Stimulated activated naive CD8-positive, alpha-beta T cell treated with anti-CD3 and anti-CD28 coated beads, Interleukin-15, Interleukin-2, amounts not matched to agents 100 ng/mL and 50 ng/mL, for 24 hours (primary cell): ENCODE data around the gene OR1K1.

Experiments
- H3K27ac Mint-ChIP-seq: one replicate; pipeline ENCODE4 v1.8.0; 2021; ENCODE audit warnings: mild to moderate bottlenecking, mixed read lengths
- H3K27me3 Mint-ChIP-seq: one replicate; pipeline ENCODE4 v1.8.0; 2021; ENCODE audit warnings: mixed read lengths
- H3K36me3 Mint-ChIP-seq: one replicate; pipeline ENCODE4 v1.8.0; 2021; ENCODE audit warnings: low read depth, mixed read lengths
- H3K4me1 Mint-ChIP-seq: one replicate; pipeline ENCODE4 v1.8.0; 2021; ENCODE audit warnings: low read depth, mixed read lengths
- H3K4me3 Mint-ChIP-seq: one replicate; pipeline ENCODE4 v1.8.0; 2021; ENCODE audit warnings: mild to moderate bottlenecking, mixed read lengths
- H3K9me3 Mint-ChIP-seq: one replicate; pipeline ENCODE4 v1.8.0; 2021; ENCODE audit warnings: mixed read lengths

The OR1K1 gene

GRCh38 chr9:122800066-122801060, at the start of gene OR1K1:
Gene OR1K1, plus strand, starts transcription at chr9:122800123. Its CDS starts 0 bp downstream, at chr9:122800123.
- H3K36me3 Mint-ChIP-seq: peaks cover 6% of the 10 kb centered on the region
- H3K4me1 Mint-ChIP-seq: no peaks in the 10 kb centered on the region
- no peak within 1 kb of the TSS for H3K4me3 Mint-ChIP-seq
- H3K27me3 Mint-ChIP-seq: no peaks in the 10 kb centered on the region
- H3K9me3 Mint-ChIP-seq: no peaks in the 10 kb centered on the region
- H3K27ac Mint-ChIP-seq: no peak within 1 kb of the TSS

- Mint-ChIP-seq H3K4me3 (no peak overlapping the region), H3K36me3 (peaks cover 9% of the 10 kb centered on the region), H3K4me1 (no peaks in the 10 kb centered on the region), H3K27me3 (peaks cover 9% of the 10 kb centered on the region), H3K9me3 (peaks cover 33% of the 10 kb centered on the region), H3K27ac (no peak overlapping the region)
These were observed 45.1 kb upstream of the OR1K1 start for GRCh38 chr9:122754825-122755224.

GRCh38 chr9:122767817-122768216, 32.1 kb upstream of the OR1K1 start:
- peaks cover 2% of the 10 kb centered on the region for H3K27me3 Mint-ChIP-seq
- no peak overlapping the region for H3K27ac Mint-ChIP-seq
- H3K36me3 Mint-ChIP-seq: no peaks in the 10 kb centered on the region
- no peaks in the 10 kb centered on the region for H3K4me1 Mint-ChIP-seq
- H3K4me3 Mint-ChIP-seq: no peak overlapping the region
- peaks cover 37% of the 10 kb centered on the region for H3K9me3 Mint-ChIP-seq

DNA sequence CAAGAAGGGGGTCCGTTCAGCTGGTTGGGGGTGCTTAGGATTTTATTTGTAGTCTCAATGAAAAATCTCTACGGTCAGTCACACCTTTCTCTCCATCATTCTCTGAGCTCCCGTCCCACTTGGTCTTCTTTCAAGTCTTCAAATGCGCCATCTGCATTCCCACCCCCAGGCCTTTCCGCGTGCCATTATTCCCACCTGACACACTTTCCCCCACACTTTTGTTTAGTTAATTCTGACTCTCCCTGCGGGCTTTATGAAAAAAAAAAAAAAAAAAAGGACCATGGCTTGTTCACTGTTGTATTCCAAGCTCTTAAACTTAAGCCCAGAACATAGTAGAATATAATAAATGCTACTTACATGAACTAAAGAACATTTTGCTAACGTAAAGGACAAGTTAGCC, 22.9 kb upstream of the OR1K1 start:
- no peaks in the 10 kb centered on the region for H3K4me1 Mint-ChIP-seq
- H3K4me3 Mint-ChIP-seq: no peak overlapping the region
- H3K27me3 Mint-ChIP-seq: peaks cover 5% of the 10 kb centered on the region

GRCh38 chr9:122777935-122778627, 21.8 kb upstream of the OR1K1 start:
- Mint-ChIP-seq H3K36me3 (no peaks in the 10 kb centered on the region), H3K9me3 (peaks cover 1% of the 10 kb centered on the region), H3K27me3 (peaks cover 1% of the 10 kb centered on the region), H3K27ac (no peak overlapping the region), H3K4me3 (no peak overlapping the region), H3K4me1 (no peaks in the 10 kb centered on the region)

More for the DNA sequence above, 22.9 kb upstream of the OR1K1 start:
- Mint-ChIP-seq H3K9me3 (peaks cover 8% of the 10 kb centered on the region), H3K27ac (no peak overlapping the region), H3K36me3 (no peaks in the 10 kb centered on the region)

DNA sequence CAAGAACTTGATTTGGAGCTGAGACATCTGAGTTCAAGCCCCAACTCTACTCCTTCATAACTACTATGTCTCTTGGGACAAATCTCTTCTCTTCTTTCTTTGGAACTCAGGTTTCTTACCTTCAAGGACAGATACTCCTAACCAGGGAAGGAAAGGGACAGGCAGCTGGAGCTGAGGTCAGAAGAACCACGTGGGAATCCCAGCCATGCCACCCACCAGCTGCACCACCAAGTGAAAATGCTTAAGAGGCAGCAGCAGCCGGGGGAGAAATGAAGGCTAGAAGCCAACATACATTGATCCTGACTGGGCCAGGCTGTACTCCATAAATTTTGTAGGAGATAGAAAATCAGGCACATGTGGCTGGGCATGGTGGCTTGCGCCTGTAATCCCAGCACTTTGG, 20.7 kb upstream of the OR1K1 start:
- Mint-ChIP-seq H3K27ac (no peak overlapping the region), H3K36me3 (no peaks in the 10 kb centered on the region), H3K9me3 (no peaks in the 10 kb centered on the region), H3K27me3 (no peaks in the 10 kb centered on the region), H3K4me3 (no peak overlapping the region), H3K4me1 (no peaks in the 10 kb centered on the region)

DNA sequence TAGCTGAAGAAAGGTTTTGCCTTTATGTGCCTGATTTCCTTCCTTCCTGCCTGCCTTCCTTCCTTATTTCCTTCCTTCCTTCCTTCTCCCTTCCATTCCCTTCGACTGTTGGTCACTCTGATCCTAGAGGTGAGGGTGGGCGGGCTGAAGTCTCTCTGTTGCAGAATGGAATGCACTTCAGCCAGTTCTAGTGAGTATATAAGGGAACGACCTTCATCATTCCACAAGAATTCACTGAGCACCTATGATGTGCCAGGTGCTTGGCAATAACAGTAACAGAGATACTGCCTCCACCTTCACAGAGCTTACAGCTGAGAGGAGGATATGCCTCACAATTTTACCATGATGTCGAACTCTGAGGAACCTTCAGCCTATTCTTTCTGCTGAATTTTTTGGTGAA, 19.9 kb upstream of the OR1K1 start:
- Mint-ChIP-seq H3K4me3 (no peak overlapping the region), H3K27me3 (no peaks in the 10 kb centered on the region), H3K36me3 (no peaks in the 10 kb centered on the region)

DNA sequence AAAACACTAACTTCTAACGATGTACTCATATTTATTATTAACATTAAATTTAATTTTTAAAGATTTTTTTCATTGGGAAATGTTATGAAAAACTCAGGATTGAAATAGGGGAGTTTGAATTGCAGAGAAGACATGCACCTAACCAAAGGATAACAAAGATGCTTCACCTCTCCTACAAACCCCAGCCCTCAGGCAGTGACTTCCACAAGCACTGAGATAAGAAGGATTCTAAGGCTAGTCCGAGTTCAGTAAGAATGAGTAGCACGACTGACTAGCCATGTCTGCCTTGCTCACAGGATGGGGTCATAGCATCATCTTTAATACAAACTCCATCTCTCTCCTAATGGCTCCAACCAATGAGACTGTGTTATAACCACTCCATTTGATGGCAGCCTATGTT, 18.3 kb upstream of the OR1K1 start:
- H3K4me3 Mint-ChIP-seq: no peak overlapping the region
- no peaks in the 10 kb centered on the region for H3K27me3 Mint-ChIP-seq
- H3K9me3 Mint-ChIP-seq: no peaks in the 10 kb centered on the region
- no peaks in the 10 kb centered on the region for H3K4me1 Mint-ChIP-seq
- no peaks in the 10 kb centered on the region for H3K36me3 Mint-ChIP-seq
- no peak overlapping the region for H3K27ac Mint-ChIP-seq

More for the DNA sequence above, 19.9 kb upstream of the OR1K1 start:
- H3K27ac Mint-ChIP-seq: no peak overlapping the region
- H3K4me1 Mint-ChIP-seq: no peaks in the 10 kb centered on the region
- H3K9me3 Mint-ChIP-seq: no peaks in the 10 kb centered on the region

- Mint-ChIP-seq H3K9me3 (no peaks in the 10 kb centered on the region), H3K4me1 (no peaks in the 10 kb centered on the region), H3K27ac (no peak overlapping the region), H3K27me3 (no peaks in the 10 kb centered on the region), H3K36me3 (no peaks in the 10 kb centered on the region), H3K4me3 (no peak overlapping the region)
These were observed 14.7 kb upstream of the OR1K1 start for GRCh38 chr9:122785269-122785668.

DNA sequence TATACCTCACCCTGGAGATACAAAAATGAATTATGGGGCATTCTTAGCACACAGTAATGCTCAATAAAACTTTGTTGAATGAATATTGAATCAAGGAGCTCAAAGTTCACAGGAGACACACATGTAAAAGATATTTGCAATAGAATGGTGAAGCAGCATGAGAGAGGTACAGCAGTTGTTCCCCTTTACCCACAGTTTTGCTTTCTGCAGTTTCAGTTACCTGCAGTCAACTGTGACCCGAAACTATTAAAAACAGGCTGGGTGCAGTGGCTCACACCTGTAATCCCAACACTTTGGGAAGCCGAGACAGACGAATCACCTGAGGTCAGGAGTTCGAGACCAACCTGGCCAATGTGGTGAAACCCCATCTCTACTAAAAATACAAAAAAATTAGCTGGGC, 13.6 kb upstream of the OR1K1 start:
- H3K27me3 Mint-ChIP-seq: no peaks in the 10 kb centered on the region
- no peak overlapping the region for H3K4me3 Mint-ChIP-seq
- no peak overlapping the region for H3K27ac Mint-ChIP-seq
- no peaks in the 10 kb centered on the region for H3K9me3 Mint-ChIP-seq
- H3K4me1 Mint-ChIP-seq: no peaks in the 10 kb centered on the region
- no peaks in the 10 kb centered on the region for H3K36me3 Mint-ChIP-seq

- Mint-ChIP-seq H3K27ac (no peak within 1 kb of the TSS), H3K4me3 (no peak within 1 kb of the TSS), H3K4me1 (no peaks in the 10 kb centered on the region), H3K27me3 (no peaks in the 10 kb centered on the region), H3K9me3 (no peaks in the 10 kb centered on the region), H3K36me3 (no peaks in the 10 kb centered on the region)
These were observed 11.1 kb upstream of the OR1K1 start, which contains the start of gene OR5C1 for GRCh38 chr9:122788831-122789230. Gene OR5C1, plus strand, starts transcription at chr9:122788933. Its CDS starts 0 bp downstream, at chr9:122788933.

- no peak overlapping the region for H3K27ac Mint-ChIP-seq
- no peaks in the 10 kb centered on the region for H3K36me3 Mint-ChIP-seq
- no peaks in the 10 kb centered on the region for H3K27me3 Mint-ChIP-seq
- H3K4me1 Mint-ChIP-seq: no peaks in the 10 kb centered on the region
- no peak overlapping the region for H3K4me3 Mint-ChIP-seq
- H3K9me3 Mint-ChIP-seq: no peaks in the 10 kb centered on the region
These were observed 10.5 kb upstream of the OR1K1 start for GRCh38 chr9:122789256-122790046.

GRCh38 chr9:122791872-122792669, 7.9 kb upstream of the OR1K1 start:
- no peak overlapping the region for H3K27ac Mint-ChIP-seq
- no peak overlapping the region for H3K4me3 Mint-ChIP-seq
- no peaks in the 10 kb centered on the region for H3K27me3 Mint-ChIP-seq
- H3K4me1 Mint-ChIP-seq: no peaks in the 10 kb centered on the region
- H3K9me3 Mint-ChIP-seq: no peaks in the 10 kb centered on the region
- no peaks in the 10 kb centered on the region for H3K36me3 Mint-ChIP-seq
